Uterus (tissue), 4 donors: ENCODE results near the gene CHD5. TPM values are rescaled to one million over a fixed set of nuclear protein-coding genes. Genes with fewer than 3 reads are reported as not detected.

Source experiments
- DNase-seq, 2 donors: peaks; one replicate each; pipeline ENCODE4 v3.0.0-alpha.2; 2019 to 2020
- H3K27ac ChIP-seq, 2 donors: fragments of 200-600 bp; sonication (generic); 1 replicate in 1 of 2; 2 replicates in 1 of 2; pipeline ENCODE4 v1.5.1; 2016 to 2018
- H3K27me3 ChIP-seq, 2 donors: fragments of 200-600 bp; sonication (generic); one replicate each; pipeline ENCODE4 v1.5.1; 2018 to 2019; ENCODE audit warnings: control low read depth in 1 of 2
- H3K36me3 ChIP-seq, 2 donors: fragments of 200-600 bp; sonication (generic); one replicate each; pipeline ENCODE4 v1.5.1; 2019; ENCODE audit warnings: control low read depth in 1 of 2
- H3K4me1 ChIP-seq, 2 donors: fragments of 200-600 bp; sonication (generic); one replicate each; pipeline ENCODE4 v1.5.1; 2018 to 2019; ENCODE audit warnings: control low read depth in 1 of 2
- H3K4me3 ChIP-seq, 2 donors: fragments of 200-600 bp; sonication (generic); 1 replicate in 1 of 2; 2 replicates in 1 of 2; pipeline ENCODE4 v1.5.1; 2018 to 2019; ENCODE audit warnings: mild to moderate bottlenecking in 1 of 2
- H3K9me3 ChIP-seq, 2 donors: fragments of 200-600 bp; sonication (generic); one replicate each; pipeline ENCODE4 v1.5.1; 2019; ENCODE audit warnings: control low read depth in 1 of 2
- CTCF ChIP-seq, 4 experiments: fragments of 200-600 bp in 2 of 4; fragments of 450-650 bp in 2 of 4; sonication (generic) in 2 of 4; IDR thresholded peaks; one replicate each; pipeline ENCODE4 v1.5.1; 2016 to 2019; ENCODE audit warnings: antibody characterized with exemption in 4 of 4, mild to moderate bottlenecking in 2 of 4, moderate library complexity in 1 of 4
- POLR2A ChIP-seq, 2 donors: fragments of 450-650 bp; IDR thresholded peaks; one replicate each; pipeline ENCODE4 v1.6.1; 2016; ENCODE audit warnings: antibody characterized with exemption in 2 of 2, mild to moderate bottlenecking in 1 of 2, moderate library complexity in 1 of 2
- intact Hi-C: fragments of 100-400 bp; cut with DNase I; formaldehyde crosslinking; loops from one replicate; pipeline ENCODE4 v1.15.1; 2023; ENCODE audit warnings: low total_unique reads
- total RNA-seq, 4 donors: library from RNA; depleted of rRNA in 3 of 4; stranded (reverse); fragments of >200 nt in 3 of 4; gene quantifications; one replicate each; pipeline versions ENCODE4 v1.1.0 to v1.2.4, GENCODE V29; 2014 to 2023
- donor health status: DM: yes; HTN: yes; CAD: no.

CHD5 gene
- total RNA-seq, 4 donors from 2014 or later, result 0.69 to 1.3 TPM; not detected in 2

GRCh38 chr1:6211731-6212130 lies 31.6 kb upstream of the CHD5 start:
- Histone ChIP-seq H3K4me1 (peaks cover 0 to 8% of the 10 kb centered on the region in 2 donors), H3K36me3 (no peaks in the 10 kb centered on the region), H3K4me3 (no peak overlapping the region), H3K27me3 (no peaks in the 10 kb centered on the region), H3K27ac (no peak overlapping the region), H3K9me3 (no peaks in the 10 kb centered on the region)
- TF ChIP-seq CTCF (IDR thresholded peaks at IDR 0.05) (no peak), POLR2A (IDR thresholded peaks at IDR 0.05) (no peak)
- intact Hi-C loops, result no loop called here
- DNase-seq, result no peak

- Histone ChIP-seq H3K27me3 (no peaks in the 10 kb centered on the region), H3K4me3 (no peak overlapping the region), H3K36me3 (no peaks in the 10 kb centered on the region), H3K9me3 (no peaks in the 10 kb centered on the region), H3K4me1 (peaks cover 0 to 8% of the 10 kb centered on the region in 2 donors), H3K27ac (no peak overlapping the region)
- DNase-seq, result no peak
- no peak for TF ChIP-seq CTCF (IDR thresholded peaks at IDR 0.05)
- no peak for TF ChIP-seq POLR2A (IDR thresholded peaks at IDR 0.05)
- intact Hi-C loops, result no loop called here
Measured at GRCh38 chr1:6210591-6211355, 30.7 kb upstream of the CHD5 start.

GRCh38 chr1:6209661-6210580 lies 29.8 kb upstream of the CHD5 start:
- Histone ChIP-seq H3K36me3 (no peaks in the 10 kb centered on the region), H3K4me3 (no peak overlapping the region), H3K27ac (no peak overlapping the region), H3K27me3 (no peaks in the 10 kb centered on the region), H3K4me1 (peaks cover 0 to 8% of the 10 kb centered on the region in 2 donors), H3K9me3 (no peaks in the 10 kb centered on the region)
- TF ChIP-seq CTCF (IDR thresholded peaks at IDR 0.05) (no peak), POLR2A (IDR thresholded peaks at IDR 0.05) (no peak)
- intact Hi-C loops, result no loop called here
- no peak for DNase-seq

- Histone ChIP-seq H3K9me3 (no peaks in the 10 kb centered on the region), H3K36me3 (no peaks in the 10 kb centered on the region), H3K27ac (no peak overlapping the region), H3K27me3 (no peaks in the 10 kb centered on the region), H3K4me3 (peak overlapping the region in 1 of 2 donors; percentile 23), H3K4me1 (peaks cover 0 to 8% of the 10 kb centered on the region in 2 donors)
- intact Hi-C loops, result no loop called here
- TF ChIP-seq POLR2A (IDR thresholded peaks at IDR 0.05) (no peak), CTCF (IDR thresholded peaks at IDR 0.05) (peak; percentile 38 to 71 (median 58))
- no peak for DNase-seq
Measured at GRCh38 chr1:6208723-6209660, 28.9 kb upstream of the CHD5 start.
